GM12865 (cell line): Measurements from ENCODE around the gene CUL7.
A peak's percentile ranks its signal among the peaks of the same experiment; 100 is the strongest.
"Not testable (repeated sequence)": the region's sequence is repeated elsewhere in the genome, so short reads cannot be mapped to it uniquely, and the experiment has no call there.

Experiments
- DNase-seq: peaks from one replicate; pipeline ENCODE4 v3.0.0; 2010; ENCODE audit warnings: low read depth
- H3K4me3 ChIP-seq: 2 replicates; pipeline ENCODE4 v1.5.1; 2011; ENCODE audit warnings: mild to moderate bottlenecking, low read depth, low read length, control low read depth
- TF ChIP-seq, protein P1 (sequence below): IDR thresholded peaks from 2 replicates; pipeline ENCODE4 v1.5.1; 2011; ENCODE audit warnings: low read length, control low read depth, low read depth, inconsistent platforms; ENCODE audit not compliant: insufficient read depth; ENCODE audit errors: missing control alignments

CUL7 gene

DNA sequence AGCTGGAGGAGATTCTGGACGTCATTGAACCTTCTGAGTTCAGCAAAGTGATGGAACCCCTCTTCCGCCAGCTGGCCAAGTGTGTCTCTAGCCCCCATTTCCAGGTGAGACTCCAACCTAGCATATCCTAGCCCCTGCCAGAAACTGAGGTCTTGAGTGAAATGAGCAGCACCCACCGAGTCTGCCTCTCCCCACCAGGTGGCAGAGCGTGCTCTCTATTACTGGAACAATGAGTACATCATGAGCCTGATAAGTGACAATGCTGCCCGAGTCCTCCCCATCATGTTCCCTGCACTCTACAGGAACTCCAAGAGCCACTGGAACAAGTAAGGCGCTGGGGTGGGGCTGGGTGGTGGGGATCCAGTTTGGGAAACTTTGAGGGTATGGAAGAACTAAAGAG lies 44.5 kb downstream of the CUL7 start:
- no peak overlapping the region for H3K4me3 ChIP-seq
- TF ChIP-seq, protein P1, sequence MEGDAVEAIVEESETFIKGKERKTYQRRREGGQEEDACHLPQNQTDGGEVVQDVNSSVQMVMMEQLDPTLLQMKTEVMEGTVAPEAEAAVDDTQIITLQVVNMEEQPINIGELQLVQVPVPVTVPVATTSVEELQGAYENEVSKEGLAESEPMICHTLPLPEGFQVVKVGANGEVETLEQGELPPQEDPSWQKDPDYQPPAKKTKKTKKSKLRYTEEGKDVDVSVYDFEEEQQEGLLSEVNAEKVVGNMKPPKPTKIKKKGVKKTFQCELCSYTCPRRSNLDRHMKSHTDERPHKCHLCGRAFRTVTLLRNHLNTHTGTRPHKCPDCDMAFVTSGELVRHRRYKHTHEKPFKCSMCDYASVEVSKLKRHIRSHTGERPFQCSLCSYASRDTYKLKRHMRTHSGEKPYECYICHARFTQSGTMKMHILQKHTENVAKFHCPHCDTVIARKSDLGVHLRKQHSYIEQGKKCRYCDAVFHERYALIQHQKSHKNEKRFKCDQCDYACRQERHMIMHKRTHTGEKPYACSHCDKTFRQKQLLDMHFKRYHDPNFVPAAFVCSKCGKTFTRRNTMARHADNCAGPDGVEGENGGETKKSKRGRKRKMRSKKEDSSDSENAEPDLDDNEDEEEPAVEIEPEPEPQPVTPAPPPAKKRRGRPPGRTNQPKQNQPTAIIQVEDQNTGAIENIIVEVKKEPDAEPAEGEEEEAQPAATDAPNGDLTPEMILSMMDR: peak; percentile 46
- DNase-seq: peak; percentile 57

DNA sequence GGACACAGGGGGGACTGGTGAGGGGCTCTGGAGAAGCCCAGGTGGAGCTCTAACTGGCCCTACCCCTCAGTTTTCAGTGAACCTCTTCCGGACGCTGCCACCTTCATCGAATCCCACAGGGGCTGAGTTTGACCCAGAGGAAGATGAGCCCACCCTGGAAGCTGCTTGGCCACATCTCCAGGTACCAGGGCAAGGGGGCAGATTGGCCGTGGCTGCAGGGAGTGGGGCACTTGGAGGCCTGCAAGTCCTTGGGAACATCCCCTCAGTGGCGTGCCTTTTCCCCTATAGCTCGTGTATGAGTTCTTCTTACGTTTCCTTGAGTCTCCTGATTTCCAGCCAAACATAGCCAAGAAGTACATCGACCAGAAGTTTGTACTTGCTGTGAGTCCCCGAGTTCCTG lies 46.5 kb downstream of the CUL7 start:
- no peak for DNase-seq
- H3K4me3 ChIP-seq: no peak overlapping the region
- TF ChIP-seq, protein P1: no peak

DNA sequence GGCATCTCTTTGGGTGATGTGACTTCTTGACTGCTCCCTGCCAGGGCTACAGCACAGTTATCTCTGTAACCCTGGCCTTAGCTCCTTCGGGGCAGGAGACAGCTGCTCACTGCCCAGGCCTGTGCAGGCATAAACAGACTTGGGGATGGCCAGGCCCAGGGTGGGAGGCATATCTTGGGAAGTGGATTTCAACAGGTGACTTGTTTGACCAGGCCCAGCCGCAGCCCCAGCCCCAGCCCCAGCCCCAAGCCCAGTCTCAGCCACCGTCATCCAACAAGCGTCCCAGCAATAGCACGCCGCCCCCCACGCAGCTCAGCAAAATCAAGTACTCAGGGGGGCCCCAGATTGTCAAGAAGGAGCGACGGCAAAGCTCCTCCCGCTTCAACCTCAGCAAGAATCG lies 47.4 kb downstream of the CUL7 start:
- no peak for DNase-seq
- TF ChIP-seq, protein P1: no peak
- H3K4me3 ChIP-seq: no peak overlapping the region

DNA sequence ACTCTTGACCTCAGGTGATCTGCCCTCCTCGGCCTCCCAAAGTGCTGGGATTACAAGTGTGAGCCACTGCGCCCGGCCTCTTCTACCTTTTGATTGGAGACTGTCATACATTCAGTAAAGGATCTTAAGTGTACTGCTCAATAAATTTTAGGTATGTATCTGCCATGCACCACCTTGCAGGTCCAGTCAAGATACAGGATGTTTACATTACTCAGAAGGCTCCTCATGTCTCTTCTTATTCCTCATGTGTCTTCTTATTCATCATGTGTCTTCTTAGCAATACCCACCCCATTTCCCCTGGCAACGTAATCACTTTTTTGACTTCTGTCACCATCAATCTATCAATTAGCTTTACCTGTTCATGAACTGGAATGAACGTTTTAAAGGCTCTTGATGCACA lies 47.8 kb downstream of the CUL7 start:
- TF ChIP-seq, protein P1: no peak
- no peak overlapping the region for H3K4me3 ChIP-seq
- no peak for DNase-seq

DNA sequence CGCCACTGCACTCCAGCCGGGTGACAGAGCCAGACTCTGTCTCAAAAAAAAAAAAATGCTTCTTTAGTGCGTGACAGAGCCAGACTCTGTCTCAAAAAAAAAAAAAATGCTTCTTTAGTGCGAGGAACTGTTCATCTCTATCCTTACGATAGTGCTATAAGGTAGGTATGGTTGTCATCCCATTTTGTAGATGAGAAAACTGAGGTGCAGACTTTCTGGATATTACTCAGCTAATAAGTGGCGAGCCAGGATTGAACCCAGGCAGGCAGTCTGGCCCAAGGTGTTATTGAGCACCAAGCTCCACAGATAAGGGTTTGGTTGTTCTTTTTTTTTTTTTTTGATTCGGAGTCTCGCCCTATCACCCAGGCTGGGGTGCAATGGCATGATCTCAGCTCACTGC lies 51.8 kb downstream of the CUL7 start:
- no peak for DNase-seq
- TF ChIP-seq, protein P1: no peak
- no peak overlapping the region for H3K4me3 ChIP-seq

DNA sequence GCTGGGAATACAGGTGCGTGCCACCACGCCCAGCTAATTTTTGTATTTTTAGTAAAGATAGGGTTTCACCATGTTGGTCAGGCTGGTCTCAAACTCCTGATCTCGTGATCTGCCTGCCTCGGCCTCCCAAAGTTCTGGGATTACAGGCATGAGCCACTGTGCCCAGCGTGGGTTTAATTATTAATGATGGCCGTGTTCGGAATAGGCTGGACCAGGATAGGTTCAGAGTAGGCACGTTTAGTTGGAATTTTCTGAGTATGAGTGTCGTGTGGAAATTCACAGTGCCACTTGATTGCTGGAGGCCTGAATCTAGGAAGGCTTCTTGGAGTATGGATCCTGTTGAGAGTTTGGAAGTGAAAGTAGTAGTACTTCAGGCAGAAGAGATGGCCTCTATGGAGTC lies 55.4 kb downstream of the CUL7 start:
- DNase-seq, H3K4me3 ChIP-seq: not testable (repeated sequence)

DNA sequence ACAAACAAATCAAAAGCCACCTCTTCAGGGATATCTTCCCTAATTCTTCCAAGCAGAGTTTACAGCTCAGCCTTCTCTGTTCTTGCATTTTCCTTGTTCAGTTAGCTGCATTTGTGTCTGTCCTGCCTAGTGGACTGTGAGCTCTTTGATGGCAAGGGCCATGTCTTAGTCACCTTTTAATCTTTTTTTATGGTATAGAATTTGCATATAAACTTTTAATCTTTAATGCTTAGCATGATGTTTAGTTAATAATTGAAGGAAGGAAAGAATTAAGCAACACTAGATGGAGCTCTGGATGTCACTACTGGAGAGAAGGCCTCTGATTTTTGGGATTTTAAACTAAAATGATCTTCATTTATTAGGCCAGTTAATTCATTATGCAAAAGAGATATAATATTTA lies 57.1 kb downstream of the CUL7 start:
- DNase-seq: no peak
- H3K4me3 ChIP-seq: no peak overlapping the region
- TF ChIP-seq, protein P1: no peak
